Transverse colon (tissue), 3 donors: ENCODE measurements around the gene SLFN5.
"Not testable (repeated sequence)": the region's sequence is repeated elsewhere in the genome, so short reads cannot be mapped to it uniquely, and the experiment has no call there.

Source experiments
- CTCF ChIP-seq, 5 experiments: fragments of 200-600 bp in 3 of 5; fragments of 450-650 bp in 2 of 5; sonication (generic) in 3 of 5; IDR thresholded peaks; 1 replicate in 2 of 5; 2 replicates in 3 of 5; pipeline ENCODE4 v1.5.1; 2016 to 2017; ENCODE audit warnings: antibody characterized with exemption in 5 of 5, inconsistent platforms in 3 of 5, mild to moderate bottlenecking in 2 of 5, moderate library complexity in 1 of 5
- EP300 ChIP-seq: sonication (generic); formaldehyde crosslinking; IDR thresholded peaks from one replicate; pipeline ENCODE4 v1.6.1; 2017; ENCODE audit warnings: antibody characterized with exemption, low read depth

GRCh38 chr17:35195062-35195461 is 47.8 kb upstream of the SLFN5 start:
- not testable (repeated sequence) for TF ChIP-seq EP300; CTCF (IDR thresholded peaks at IDR 0.05)
